ENCODE results near the gene TMEM178A. TPM values are rescaled to one million over a fixed set of nuclear protein-coding genes. Genes with fewer than 3 reads are reported as not detected.

Gene TMEM178A
- total and polyA plus RNA-seq, 2 of the 4 experiments (the other 2 are of a cell fraction): 0.18 to 1.8 TPM

DNA sequence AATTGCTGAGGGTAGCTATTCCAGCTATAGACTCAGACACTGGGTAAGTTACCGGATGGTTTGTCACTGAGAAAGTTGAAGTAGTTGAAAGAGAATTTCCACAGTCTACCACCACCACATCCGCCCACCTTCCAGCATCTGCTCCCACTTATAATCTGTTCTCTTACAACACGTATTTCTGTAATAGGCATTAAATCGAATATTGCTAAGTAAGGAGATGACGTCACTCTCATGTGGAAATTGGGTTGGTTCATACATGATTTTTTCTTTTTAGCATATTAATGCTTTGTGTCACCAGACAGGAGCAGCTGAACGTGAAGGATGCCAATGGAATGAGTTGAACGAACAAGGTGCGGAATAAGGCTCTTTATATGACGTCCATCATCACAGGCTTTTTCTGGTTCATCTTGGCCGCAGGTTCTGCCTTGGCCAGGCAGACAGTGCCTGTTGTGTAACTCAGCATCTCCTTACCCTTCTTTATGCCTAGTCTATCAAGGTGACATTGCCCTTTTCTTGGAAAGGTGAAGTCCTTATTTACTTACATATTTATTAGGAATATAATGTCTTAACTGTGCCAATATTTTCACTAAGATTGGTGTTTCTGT, 67.5 kb downstream of the TMEM178A start:
- H2AFZ ChIP-seq (replicated peaks; ENCODE audit: low read length, poor library complexity): no peak overlapping the region
- no peaks in the 10 kb centered on the region; the same call in 1 of the 2 replicates for H4K20me1 ChIP-seq (ENCODE audit: insufficient read depth, low read length)
- DNase-seq (no peak), ATAC-seq (ENCODE audit: low read depth) (no peak)
- dilution Hi-C loops (cut with HindIII; ENCODE audit: low sequenced_read_pairs, unreplicated experiment): no loop called here
- ChIA-PET CTCF (no interaction called here), POLR2A (ENCODE audit: unreplicated experiment) (no interaction called here)
- H2BK5ac ChIP-seq (ENCODE audit: low read depth, low read length, poor library complexity, severe bottlenecking): no peak overlapping the region
- H3K9me1 ChIP-seq (ENCODE audit: insufficient read depth, low read length): peaks cover 9% of the 10 kb centered on the region
- no peak overlapping the region for H3K14ac ChIP-seq (replicated peaks; ENCODE audit: low read depth, low read length)
- no peak overlapping the region for H3K23ac ChIP-seq (ENCODE audit: low read depth, low read length)
- no peak for TF ChIP-seq MXI1 (IDR thresholded peaks at IDR 0.05; ENCODE audit: borderline replicate concordance, low read depth, low read length)
- TF ChIP-seq POLR2A (IDR thresholded peaks at IDR 0.05; ENCODE audit: low read depth, low read length): no peak
- no peak for TF ChIP-seq SMC3 (IDR thresholded peaks at IDR 0.05; ENCODE audit: low read depth, low read length)
- no peak for TF ChIP-seq NFE2L2 (IDR thresholded peaks at IDR 0.05; ENCODE audit: low read depth, low read length)
- no peak for TF ChIP-seq FOS (IDR thresholded peaks at IDR 0.05; ENCODE audit: low read depth, low read length)
- no peak for TF ChIP-seq MAZ (IDR thresholded peaks at IDR 0.05; ENCODE audit: borderline replicate concordance, low read depth, low read length)
- TF ChIP-seq, protein P1, sequence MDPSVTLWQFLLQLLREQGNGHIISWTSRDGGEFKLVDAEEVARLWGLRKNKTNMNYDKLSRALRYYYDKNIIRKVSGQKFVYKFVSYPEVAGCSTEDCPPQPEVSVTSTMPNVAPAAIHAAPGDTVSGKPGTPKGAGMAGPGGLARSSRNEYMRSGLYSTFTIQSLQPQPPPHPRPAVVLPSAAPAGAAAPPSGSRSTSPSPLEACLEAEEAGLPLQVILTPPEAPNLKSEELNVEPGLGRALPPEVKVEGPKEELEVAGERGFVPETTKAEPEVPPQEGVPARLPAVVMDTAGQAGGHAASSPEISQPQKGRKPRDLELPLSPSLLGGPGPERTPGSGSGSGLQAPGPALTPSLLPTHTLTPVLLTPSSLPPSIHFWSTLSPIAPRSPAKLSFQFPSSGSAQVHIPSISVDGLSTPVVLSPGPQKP (IDR thresholded peaks at IDR 0.05; ENCODE audit: borderline replicate concordance, low read depth, low read length): no peak
- TF ChIP-seq, protein P2, sequence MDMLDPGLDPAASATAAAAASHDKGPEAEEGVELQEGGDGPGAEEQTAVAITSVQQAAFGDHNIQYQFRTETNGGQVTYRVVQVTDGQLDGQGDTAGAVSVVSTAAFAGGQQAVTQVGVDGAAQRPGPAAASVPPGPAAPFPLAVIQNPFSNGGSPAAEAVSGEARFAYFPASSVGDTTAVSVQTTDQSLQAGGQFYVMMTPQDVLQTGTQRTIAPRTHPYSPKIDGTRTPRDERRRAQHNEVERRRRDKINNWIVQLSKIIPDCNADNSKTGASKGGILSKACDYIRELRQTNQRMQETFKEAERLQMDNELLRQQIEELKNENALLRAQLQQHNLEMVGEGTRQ (IDR thresholded peaks at IDR 0.05; ENCODE audit: low read depth, low read length): no peak
- TF ChIP-seq MAFK (IDR thresholded peaks at IDR 0.05; ENCODE audit: low read depth, low read length): no peak
- no peak for TF ChIP-seq BHLHE40 (IDR thresholded peaks at IDR 0.05; ENCODE audit: low read depth, low read length)
- TF ChIP-seq CEBPB (IDR thresholded peaks at IDR 0.05; ENCODE audit: low read depth, low read length): no peak
- no peak for TF ChIP-seq RCOR1 (IDR thresholded peaks at IDR 0.05; ENCODE audit: insufficient replicate concordance, low read length)
- no peak for TF ChIP-seq CHD1 (IDR thresholded peaks at IDR 0.05; ENCODE audit: low read depth, low read length)
- no peak for TF ChIP-seq RAD21 (IDR thresholded peaks at IDR 0.05; ENCODE audit: low read length)
- TF ChIP-seq CTCF (conservative IDR thresholded peaks at IDR 0.05; ENCODE audit: low read depth, low read length): no peak
- TF ChIP-seq RFX5 (IDR thresholded peaks at IDR 0.05; ENCODE audit: low read depth, low read length): no peak
- H3K27me3 ChIP-seq (ENCODE audit: control insufficient read depth, insufficient read depth, low read length): no peaks in the 10 kb centered on the region
- no CpG with 5 or more reads among the region's 10 CpGs for WGBS, 2 experiments (ENCODE audit: extremely low coverage in 2 of 2, insufficient read length in 1 of 2)
- H3K79me1 ChIP-seq (ENCODE audit: low read depth in 1 of 2, low read length in 2 of 2): peaks cover 34 to 48% of the 10 kb centered on the region in 2 experiments
- no peak overlapping the region for H2AK9ac ChIP-seq (replicated peaks; ENCODE audit: low read depth, low read length, poor library complexity)
- no peak overlapping the region for H2BK120ac ChIP-seq (ENCODE audit: low read depth, low read length)
- no peak overlapping the region for H3K4me2 ChIP-seq (ENCODE audit: low read depth, low read length)
- BruUV-seq (replicated peaks): no TSS peak
- H2BK20ac ChIP-seq (ENCODE audit: low read depth, low read length): no peak overlapping the region
- no peak overlapping the region for H2AK5ac ChIP-seq (ENCODE audit: low read depth, low read length)
- H3K36me3 ChIP-seq (ENCODE audit: control insufficient read depth, insufficient read depth, low read length): peaks cover 9% of the 10 kb centered on the region
- H3K9me3 ChIP-seq (ENCODE audit: control insufficient read depth, insufficient read depth, low read length): no peaks in the 10 kb centered on the region
- peaks cover 9% of the 10 kb centered on the region for H3K4me1 ChIP-seq (ENCODE audit: control insufficient read depth, insufficient read depth, low read length)
- intact Hi-C loops (cut with micrococcal nuclease): no loop called here
- no peak overlapping the region for H3K4ac ChIP-seq (ENCODE audit: low read depth, low read length)
- no peak overlapping the region for H3K27ac ChIP-seq (ENCODE audit: insufficient read depth, low read length)
- no peak overlapping the region for H2BK15ac ChIP-seq (ENCODE audit: low read depth, low read length)
- H3K56ac ChIP-seq (ENCODE audit: extremely low read depth, insufficient read depth, low read length): no peak overlapping the region
- H4K91ac ChIP-seq (ENCODE audit: insufficient read depth, low read depth, low read length): no peak overlapping the region
- no peak overlapping the region for H3K4me3 ChIP-seq (ENCODE audit: insufficient read depth, low read depth, low read length)
- in situ Hi-C loops (cut with MboI; ENCODE audit: low sequenced_read_pairs): no loop called here
- H3K9ac ChIP-seq (ENCODE audit: low read depth, low read length): no peak overlapping the region
- H3K18ac ChIP-seq (ENCODE audit: low read depth, low read length): no peak overlapping the region
- H4K8ac ChIP-seq (ENCODE audit: low read depth in 2 of 2, low read length in 2 of 2): no peak overlapping the region
- no peak overlapping the region for H4K5ac ChIP-seq (ENCODE audit: low read depth, low read length)

All from IMR-90 (cell line).